ENCODE data around the gene NEAT1.

NEAT1 gene

GRCh38 chr11:65491614-65492386 is 69.2 kb downstream of the NEAT1 start:
- TF ChIP-seq, protein P1, sequence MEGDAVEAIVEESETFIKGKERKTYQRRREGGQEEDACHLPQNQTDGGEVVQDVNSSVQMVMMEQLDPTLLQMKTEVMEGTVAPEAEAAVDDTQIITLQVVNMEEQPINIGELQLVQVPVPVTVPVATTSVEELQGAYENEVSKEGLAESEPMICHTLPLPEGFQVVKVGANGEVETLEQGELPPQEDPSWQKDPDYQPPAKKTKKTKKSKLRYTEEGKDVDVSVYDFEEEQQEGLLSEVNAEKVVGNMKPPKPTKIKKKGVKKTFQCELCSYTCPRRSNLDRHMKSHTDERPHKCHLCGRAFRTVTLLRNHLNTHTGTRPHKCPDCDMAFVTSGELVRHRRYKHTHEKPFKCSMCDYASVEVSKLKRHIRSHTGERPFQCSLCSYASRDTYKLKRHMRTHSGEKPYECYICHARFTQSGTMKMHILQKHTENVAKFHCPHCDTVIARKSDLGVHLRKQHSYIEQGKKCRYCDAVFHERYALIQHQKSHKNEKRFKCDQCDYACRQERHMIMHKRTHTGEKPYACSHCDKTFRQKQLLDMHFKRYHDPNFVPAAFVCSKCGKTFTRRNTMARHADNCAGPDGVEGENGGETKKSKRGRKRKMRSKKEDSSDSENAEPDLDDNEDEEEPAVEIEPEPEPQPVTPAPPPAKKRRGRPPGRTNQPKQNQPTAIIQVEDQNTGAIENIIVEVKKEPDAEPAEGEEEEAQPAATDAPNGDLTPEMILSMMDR (IDR thresholded peaks at IDR 0.05), result no peak

DNA sequence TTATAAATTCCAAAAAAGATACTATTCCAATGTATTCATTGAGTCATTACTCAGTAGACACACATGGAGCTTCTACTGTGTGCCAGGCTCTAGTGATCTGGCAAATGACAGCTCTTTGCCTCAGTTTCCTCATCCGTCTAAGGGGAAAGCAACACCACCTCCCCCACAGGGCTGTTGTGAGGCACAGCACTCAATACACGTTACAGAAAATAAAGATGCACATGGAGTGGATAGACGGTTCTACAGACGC is 69.7 kb downstream of the NEAT1 start:
- TF ChIP-seq, protein P1 (IDR thresholded peaks at IDR 0.05), result no peak

GRCh38 chr11:65492637-65493366 is 70.2 kb downstream of the NEAT1 start:
- TF ChIP-seq, protein P1 (IDR thresholded peaks at IDR 0.05), result no peak

GRCh38 chr11:65493367-65494176 is 71.0 kb downstream of the NEAT1 start:
- TF ChIP-seq, protein P1 (IDR thresholded peaks at IDR 0.05), result no peak
